GM12878 (cell line): ENCODE measurements around the gene FIGNL2. TPM values are rescaled to one million over a fixed set of nuclear protein-coding genes. Genes with fewer than 3 reads are reported as not detected.
"Not testable (repeated sequence)": the region's sequence is repeated elsewhere in the genome, so short reads cannot be mapped to it uniquely, and the experiment has no call there.

ENCODE experiments used
- ATAC-seq: fragments of 200-7000 bp; cut with Tn5 transposase; 3 replicates; pipeline ENCODE4 v1.9.1; 2020; ENCODE audit warnings: mild to moderate bottlenecking, moderate library complexity
- BruUV-seq: library from RNA; stranded (reverse); fragments of 400-500 nt; replicated peaks from 2 replicates; lab custom pipeline; 2021; lab: Mats Ljungman, UMichigan
- CTCF ChIA-PET: fragments of 300-600 bp; sonication (Branson Sonifier 250); formaldehyde crosslinking; extraction: SDS; loops from one replicate; lab custom pipeline; 2021; ENCODE audit warnings: inconsistent platforms; lab: Yijun Ruan, JAX
- POLR2A ChIA-PET: fragments of 350-600 bp; formaldehyde crosslinking; extraction: SDS; loops from one replicate; lab custom pipeline; 2021; ENCODE audit warnings: inconsistent platforms; lab: Charles Lee
- RAD21 ChIA-PET: fragments of 300-600 bp; sonication (Branson Sonifier 250); formaldehyde crosslinking; loops from one replicate; lab custom pipeline; 2023; ENCODE audit warnings: antibody characterized with exemption; ENCODE audit not compliant: unreplicated experiment; lab: Charles Lee
- SMC1A ChIA-PET: fragments of 300-600 bp; sonication (Branson Sonifier 250); formaldehyde crosslinking; loops from one replicate; lab custom pipeline; 2023; ENCODE audit not compliant: unreplicated experiment, uncharacterized antibody; lab: Charles Lee
- DNase-seq: peaks from one replicate; pipeline ENCODE4 v3.0.0-alpha.2; 2011; ENCODE audit warnings: low read depth, low spot score
- FAIRE-seq: peaks from 3 replicates; lab custom pipeline; 2011; peaks lifted over from hg19 to GRCh38; lab: Jason Lieb, UNC
- H2AFZ ChIP-seq: 2 replicates; pipeline ENCODE4 v1.6.0; 2011; ENCODE audit warnings: low read depth, low read length, control low read depth; ENCODE audit not compliant: control insufficient read depth
- H3K27ac ChIP-seq: 2 replicates; pipeline ENCODE4 v1.5.1; 2011; ENCODE audit warnings: control low read depth; ENCODE audit not compliant: control insufficient read depth, insufficient read depth
- H3K27me3 ChIP-seq, 2 experiments: replicated peaks in 1 of 2; 2 replicates each; pipeline versions ENCODE4 v1.6.0 to v1.6.1; 2011; ENCODE audit warnings: low read length in 1 of 2; ENCODE audit not compliant: control insufficient read depth in 2 of 2, insufficient read depth in 2 of 2
- H3K36me3 ChIP-seq, 2 experiments: 2 replicates each; pipeline ENCODE4 v1.5.1; 2011; ENCODE audit warnings: low read length in 1 of 2; ENCODE audit not compliant: control insufficient read depth in 2 of 2, insufficient read depth in 2 of 2
- H3K4me1 ChIP-seq: 2 replicates; pipeline ENCODE4 v1.6.1; 2011; ENCODE audit warnings: mild to moderate bottlenecking, low read length, moderate library complexity, mixed read lengths; ENCODE audit not compliant: control insufficient read depth, insufficient read depth
- H3K4me2 ChIP-seq: 2 replicates; pipeline ENCODE4 v1.6.0; 2011; ENCODE audit warnings: control low read depth; ENCODE audit not compliant: control insufficient read depth, insufficient read depth
- H3K4me3 ChIP-seq: fragments of 200-600 bp; sonication (generic); 2 replicates; pipeline ENCODE4 v1.5.1; 2016
- H3K79me2 ChIP-seq: 2 replicates; pipeline ENCODE4 v1.6.0; 2011; ENCODE audit warnings: low read length; ENCODE audit not compliant: control insufficient read depth, insufficient read depth
- H3K9ac ChIP-seq: 2 replicates; pipeline ENCODE4 v1.8.0; 2011; ENCODE audit warnings: low read length, control low read depth, mixed read lengths; ENCODE audit not compliant: control insufficient read depth, insufficient read depth
- H3K9me3 ChIP-seq: replicated peaks from 3 replicates; pipeline ENCODE4 v1.5.1; 2011; ENCODE audit warnings: mild to moderate bottlenecking, low read length; ENCODE audit not compliant: control insufficient read depth, insufficient read depth
- H4K20me1 ChIP-seq: 2 replicates; pipeline ENCODE4 v1.6.0; 2011; ENCODE audit not compliant: control insufficient read depth, insufficient read depth
- CEBPZ ChIP-seq: fragments of 150-350 bp; IDR thresholded peaks from 2 replicates; pipeline ENCODE4 v1.6.1; 2016; ENCODE audit warnings: low read depth, low read length
- TCF7 ChIP-seq: IDR thresholded peaks from 2 replicates; pipeline ENCODE4 v1.6.1; 2014; ENCODE audit warnings: antibody characterized with exemption, borderline replicate concordance
- WGBS: methylation state at CpG from one replicate; pipeline ENCODE4 v1.1.6; 2016; ENCODE audit warnings: low lambda C conversion rate; ENCODE audit not compliant: insufficient replicate concordance, insufficient coverage; ENCODE audit errors: missing lambda C conversion rate; 5-methylcytosine and 5-hydroxymethylcytosine counted together
- in situ Hi-C: fragments of 300-500 bp; cut with MboI; formaldehyde crosslinking; loops from 9 replicates; pipeline ENCODE4 v1.14.3; 2018; ENCODE audit warnings: mixed read lengths
- intact Hi-C: fragments of 100-400 bp; cut with micrococcal nuclease; formaldehyde crosslinking; loops from one replicate; pipeline ENCODE4 v1.14.2; 2022; ENCODE audit not compliant: unreplicated experiment
- polyA plus RNA-seq, 11 experiments: library from polyadenylated mRNA; depleted of rRNA in 4 of 11; unstranded in 6 of 11; stranded (reverse) in 5 of 11; fragments of >200 nt; fragmentation: Nextera tagmentation in 4 of 11; fragmentation: Illumina TruSeq in 1 of 11; extraction: Ambion mirVana in 4 of 11; extraction: Trizol in 1 of 11; gene quantifications; 1 replicate in 1 of 11; 2 replicates in 10 of 11; pipeline versions ENCODE4 v1.2.1 to v1.2.3, GENCODE V29; 2011 to 2016; ENCODE audit warnings: inconsistent platforms in 2 of 11, missing spikeins in 2 of 11, low read depth in 1 of 11
- total RNA-seq, 4 experiments: library from RNA; depleted of rRNA in 3 of 4; stranded (reverse); fragments of >200 nt in 3 of 4; fragmentation: Illumina TruSeq in 1 of 4; extraction: Trizol in 1 of 4; gene quantifications; 2 replicates each; pipeline versions ENCODE4 v1.2.1 to v1.2.3, GENCODE V29; 2013 to 2021
- TF ChIP-seq, protein P1 (sequence below): fragments of 450-650 bp; formaldehyde crosslinking; IDR thresholded peaks from 2 replicates; pipeline ENCODE4 v1.5.0; 2022; ENCODE audit warnings: mild to moderate bottlenecking, missing genetic modification characterization

FIGNL2 gene
- total and polyA plus RNA-seq, 10 of the 15 experiments (the other 5 are each of a cell fraction or from before 2014, with no cell fraction given) = not detected

- TF ChIP-seq, protein P1, sequence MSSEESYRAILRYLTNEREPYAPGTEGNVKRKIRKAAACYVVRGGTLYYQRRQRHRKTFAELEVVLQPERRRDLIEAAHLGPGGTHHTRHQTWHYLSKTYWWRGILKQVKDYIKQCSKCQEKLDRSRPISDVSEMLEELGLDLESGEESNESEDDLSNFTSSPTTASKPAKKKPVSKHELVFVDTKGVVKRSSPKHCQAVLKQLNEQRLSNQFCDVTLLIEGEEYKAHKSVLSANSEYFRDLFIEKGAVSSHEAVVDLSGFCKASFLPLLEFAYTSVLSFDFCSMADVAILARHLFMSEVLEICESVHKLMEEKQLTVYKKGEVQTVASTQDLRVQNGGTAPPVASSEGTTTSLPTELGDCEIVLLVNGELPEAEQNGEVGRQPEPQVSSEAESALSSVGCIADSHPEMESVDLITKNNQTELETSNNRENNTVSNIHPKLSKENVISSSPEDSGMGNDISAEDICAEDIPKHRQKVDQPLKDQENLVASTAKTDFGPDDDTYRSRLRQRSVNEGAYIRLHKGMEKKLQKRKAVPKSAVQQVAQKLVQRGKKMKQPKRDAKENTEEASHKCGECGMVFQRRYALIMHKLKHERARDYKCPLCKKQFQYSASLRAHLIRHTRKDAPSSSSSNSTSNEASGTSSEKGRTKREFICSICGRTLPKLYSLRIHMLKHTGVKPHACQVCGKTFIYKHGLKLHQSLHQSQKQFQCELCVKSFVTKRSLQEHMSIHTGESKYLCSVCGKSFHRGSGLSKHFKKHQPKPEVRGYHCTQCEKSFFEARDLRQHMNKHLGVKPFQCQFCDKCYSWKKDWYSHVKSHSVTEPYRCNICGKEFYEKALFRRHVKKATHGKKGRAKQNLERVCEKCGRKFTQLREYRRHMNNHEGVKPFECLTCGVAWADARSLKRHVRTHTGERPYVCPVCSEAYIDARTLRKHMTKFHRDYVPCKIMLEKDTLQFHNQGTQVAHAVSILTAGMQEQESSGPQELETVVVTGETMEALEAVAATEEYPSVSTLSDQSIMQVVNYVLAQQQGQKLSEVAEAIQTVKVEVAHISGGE (CRISPR knock-in tag) = no peak
- no peak for TF ChIP-seq TCF7
- TF ChIP-seq CEBPZ = no peak
These were observed 50.0 kb downstream of the FIGNL2 start (continued) for GRCh38 chr12:51798501-51798900.

GRCh38 chr12:51798051-51798450 is 50.5 kb downstream of the FIGNL2 start:
- BruUV-seq, intact Hi-C loops, FAIRE-seq, H4K20me1 ChIP-seq, H3K36me3 ChIP-seq, DNase-seq, H3K9me3 ChIP-seq, POLR2A ChIA-PET, RAD21 ChIA-PET, H3K4me2 ChIP-seq, H2AFZ ChIP-seq, SMC1A ChIA-PET, H3K79me2 ChIP-seq, in situ Hi-C loops, H3K4me3 ChIP-seq, ATAC-seq, H3K27ac ChIP-seq, H3K27me3 ChIP-seq, H3K4me1 ChIP-seq, CTCF ChIA-PET, H3K9ac ChIP-seq: not testable (repeated sequence)
- 64% methylated on average over 4 of the region's 4 CpGs for WGBS
